ENCODE results near the gene NR5A1.

The NR5A1 gene

GRCh38 chr9:124453586-124454191 lies 53.5 kb downstream of the NR5A1 start:
- TF ChIP-seq CTCF (IDR thresholded peaks at IDR 0.05; ENCODE audit: low read depth, low read length): no peak
- DNase-seq (ENCODE audit: extremely low read depth, low read depth): no peak

- no peak for TF ChIP-seq CTCF (IDR thresholded peaks at IDR 0.05; ENCODE audit: low read depth, low read length)
- DNase-seq (ENCODE audit: extremely low read depth, low read depth): no peak
Observed at GRCh38 chr9:124452841-124453585, 54.2 kb downstream of the NR5A1 start.

DNA sequence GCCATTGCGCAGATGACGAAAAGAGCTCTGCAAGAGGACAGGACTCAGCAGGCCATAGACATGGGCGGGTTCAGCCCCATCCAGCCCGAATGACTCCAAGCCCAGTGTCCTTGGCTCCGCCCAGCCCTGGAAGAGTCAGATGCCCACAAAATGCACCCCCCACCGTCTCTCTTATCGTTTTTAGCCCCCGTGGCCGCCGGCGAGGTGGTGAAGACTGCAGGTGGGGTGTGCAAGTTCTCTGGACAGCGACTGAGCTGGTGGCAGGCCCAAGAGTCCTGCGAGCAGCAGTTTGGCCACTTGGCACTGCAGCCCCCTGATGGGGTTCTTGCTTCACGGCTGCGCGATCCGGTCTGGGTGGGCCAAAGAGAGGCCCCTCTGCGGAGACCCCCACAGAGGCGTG lies 54.9 kb downstream of the NR5A1 start:
- no peak for DNase-seq (ENCODE audit: extremely low read depth, low read depth)
- TF ChIP-seq CTCF (IDR thresholded peaks at IDR 0.05; ENCODE audit: low read depth, low read length): no peak

GRCh38 chr9:124450931-124451661 lies 56.1 kb downstream of the NR5A1 start:
- no peak for TF ChIP-seq CTCF (IDR thresholded peaks at IDR 0.05; ENCODE audit: low read depth, low read length)
- DNase-seq (ENCODE audit: extremely low read depth, low read depth): no peak

GRCh38 chr9:124450241-124450924 lies 56.8 kb downstream of the NR5A1 start, which contains the start of gene ADGRD2:
TSS of gene ADGRD2 (plus strand) at chr9:124450451. CDS start at chr9:124451667, 1,216 bp downstream.
- TF ChIP-seq CTCF (IDR thresholded peaks at IDR 0.05; ENCODE audit: low read depth, low read length): no peak
- DNase-seq (ENCODE audit: extremely low read depth, low read depth): no peak

DNA sequence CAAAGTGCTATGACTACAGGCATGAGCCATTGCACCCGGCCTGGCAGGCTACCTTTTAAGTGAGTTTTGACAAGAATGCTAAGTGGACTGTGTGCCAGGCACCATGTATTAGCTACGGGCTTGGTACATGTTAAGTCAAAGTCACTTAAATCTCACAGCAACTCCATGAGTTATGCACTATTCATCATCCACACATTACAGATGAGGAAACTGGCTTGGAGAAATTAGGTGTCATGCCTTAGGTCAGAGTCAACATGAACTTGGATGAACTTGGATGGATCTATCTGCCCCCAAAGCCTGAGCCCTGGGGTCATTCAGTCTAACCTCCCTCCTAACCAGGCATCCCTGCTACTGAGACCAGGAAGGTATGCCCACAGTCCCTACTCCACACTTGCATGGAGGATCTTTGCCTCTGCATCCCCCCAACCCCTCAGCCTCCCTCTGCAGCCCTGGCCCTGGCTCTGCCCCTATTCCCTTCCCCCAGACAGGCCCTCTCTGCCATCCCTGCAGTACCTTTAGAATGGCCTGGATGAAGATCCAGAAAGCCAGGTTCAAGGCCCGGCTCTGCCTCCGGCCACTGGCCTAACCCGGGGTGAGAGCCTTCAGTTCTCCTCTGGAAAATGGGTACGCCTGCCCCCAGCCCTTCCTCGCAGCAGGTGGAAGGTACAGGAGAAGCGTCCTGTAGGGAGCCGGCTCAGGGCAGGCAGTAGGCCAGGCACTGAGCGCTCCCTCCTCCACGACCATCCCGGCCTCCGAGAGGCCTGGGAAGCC lies 57.6 kb downstream of the NR5A1 start:
- DNase-seq (ENCODE audit: extremely low read depth, low read depth): no peak
- no peak for TF ChIP-seq CTCF (IDR thresholded peaks at IDR 0.05; ENCODE audit: low read depth, low read length)

Measured in AG09319 (cell line).